Measurements from ENCODE around the gene SNCAIP. TPM values are rescaled to one million over a fixed set of nuclear protein-coding genes. Genes with fewer than 3 reads are reported as not detected.

The SNCAIP gene
- total RNA-seq, 1 donor from 2014 or later: 11.3 TPM

- Histone ChIP-seq H3K4me1 (no peaks in the 10 kb centered on the region), H3K27ac (no peak overlapping the region), H3K9me3 (no peaks in the 10 kb centered on the region), H3K4me3 (no peak overlapping the region), H3K27me3 (no peaks in the 10 kb centered on the region), H3K36me3 (no peaks in the 10 kb centered on the region)
- TF ChIP-seq, protein P1, sequence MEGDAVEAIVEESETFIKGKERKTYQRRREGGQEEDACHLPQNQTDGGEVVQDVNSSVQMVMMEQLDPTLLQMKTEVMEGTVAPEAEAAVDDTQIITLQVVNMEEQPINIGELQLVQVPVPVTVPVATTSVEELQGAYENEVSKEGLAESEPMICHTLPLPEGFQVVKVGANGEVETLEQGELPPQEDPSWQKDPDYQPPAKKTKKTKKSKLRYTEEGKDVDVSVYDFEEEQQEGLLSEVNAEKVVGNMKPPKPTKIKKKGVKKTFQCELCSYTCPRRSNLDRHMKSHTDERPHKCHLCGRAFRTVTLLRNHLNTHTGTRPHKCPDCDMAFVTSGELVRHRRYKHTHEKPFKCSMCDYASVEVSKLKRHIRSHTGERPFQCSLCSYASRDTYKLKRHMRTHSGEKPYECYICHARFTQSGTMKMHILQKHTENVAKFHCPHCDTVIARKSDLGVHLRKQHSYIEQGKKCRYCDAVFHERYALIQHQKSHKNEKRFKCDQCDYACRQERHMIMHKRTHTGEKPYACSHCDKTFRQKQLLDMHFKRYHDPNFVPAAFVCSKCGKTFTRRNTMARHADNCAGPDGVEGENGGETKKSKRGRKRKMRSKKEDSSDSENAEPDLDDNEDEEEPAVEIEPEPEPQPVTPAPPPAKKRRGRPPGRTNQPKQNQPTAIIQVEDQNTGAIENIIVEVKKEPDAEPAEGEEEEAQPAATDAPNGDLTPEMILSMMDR (IDR thresholded peaks at IDR 0.05): no peak
- TF ChIP-seq POLR2A (IDR thresholded peaks at IDR 0.05) (no peak), POLR2AphosphoS5 (IDR thresholded peaks at IDR 0.05; ENCODE audit: insufficient read depth in 1 of 2, low read depth in 1 of 2) (no peak)
- intact Hi-C loops (cut with DNase I): no loop called here
- no peak for DNase-seq (ENCODE audit: extremely low spot score in 2 of 2)
Observed at GRCh38 chr5:122304471-122305215, 7.4 kb upstream of the SNCAIP start.

DNA sequence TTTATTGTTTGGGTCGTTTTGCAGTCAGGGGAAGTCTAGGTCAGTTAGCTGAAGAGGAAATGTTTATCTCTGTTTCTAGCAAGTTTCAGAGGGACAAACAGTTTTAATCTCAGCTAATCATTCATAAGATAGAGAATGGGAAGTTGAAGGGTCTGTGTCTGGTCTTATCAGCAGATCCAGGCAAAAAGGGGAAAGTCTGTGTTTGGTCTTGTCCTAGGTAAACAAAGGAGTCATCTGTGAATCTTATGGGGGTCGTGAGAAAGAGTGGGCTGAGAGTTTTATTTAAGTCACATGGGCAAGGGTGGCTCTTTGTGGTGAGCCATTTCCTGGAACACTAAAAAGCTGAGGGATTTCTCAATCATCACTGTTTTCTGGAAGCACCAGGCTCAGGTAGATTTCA, 5.6 kb upstream of the SNCAIP start:
- Histone ChIP-seq H3K27ac (no peak overlapping the region), H3K4me1 (no peaks in the 10 kb centered on the region), H3K9me3 (no peaks in the 10 kb centered on the region), H3K27me3 (no peaks in the 10 kb centered on the region), H3K4me3 (no peak overlapping the region), H3K36me3 (no peaks in the 10 kb centered on the region)
- TF ChIP-seq POLR2AphosphoS5 (IDR thresholded peaks at IDR 0.05; ENCODE audit: insufficient read depth in 1 of 2, low read depth in 1 of 2): no peak
- TF ChIP-seq, protein P1 (IDR thresholded peaks at IDR 0.05): no peak
- TF ChIP-seq POLR2A (IDR thresholded peaks at IDR 0.05): no peak
- DNase-seq (ENCODE audit: extremely low spot score in 2 of 2): no peak
- intact Hi-C loops (cut with DNase I): no loop called here

DNA sequence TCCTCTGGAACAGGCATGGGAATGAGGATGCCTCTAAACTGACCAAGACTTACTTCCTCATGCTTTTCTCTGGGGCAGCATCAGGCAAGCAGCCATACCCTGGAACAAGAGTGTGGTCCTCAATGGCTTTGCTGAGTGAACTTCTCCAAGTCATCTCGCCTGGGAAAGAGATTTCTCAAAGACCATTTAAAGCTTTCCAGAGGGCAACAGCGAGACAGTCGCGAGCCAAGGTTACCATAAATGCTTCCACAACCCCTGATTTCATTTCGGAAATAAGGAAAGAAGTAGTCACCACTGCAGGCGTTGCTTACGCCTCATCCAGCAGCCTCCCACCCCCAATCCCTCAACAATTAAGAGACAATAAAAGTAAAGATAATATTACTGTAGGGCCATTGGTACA, 1.1 kb upstream of the SNCAIP start:
- H3K36me3 ChIP-seq: no peaks in the 10 kb centered on the region
- no peaks in the 10 kb centered on the region for H3K27me3 ChIP-seq
- H3K4me3 ChIP-seq: peak overlapping the region; percentile 69 to 81
- no peaks in the 10 kb centered on the region for H3K9me3 ChIP-seq
- H3K27ac ChIP-seq: peak overlapping the region; percentile 86
- intact Hi-C loops (cut with DNase I): no loop called here
- no peak for TF ChIP-seq POLR2AphosphoS5 (IDR thresholded peaks at IDR 0.05; ENCODE audit: insufficient read depth in 1 of 2, low read depth in 1 of 2)
- H3K4me1 ChIP-seq: peaks cover 17% of the 10 kb centered on the region
- DNase-seq (ENCODE audit: extremely low spot score in 2 of 2): no peak

DNA sequence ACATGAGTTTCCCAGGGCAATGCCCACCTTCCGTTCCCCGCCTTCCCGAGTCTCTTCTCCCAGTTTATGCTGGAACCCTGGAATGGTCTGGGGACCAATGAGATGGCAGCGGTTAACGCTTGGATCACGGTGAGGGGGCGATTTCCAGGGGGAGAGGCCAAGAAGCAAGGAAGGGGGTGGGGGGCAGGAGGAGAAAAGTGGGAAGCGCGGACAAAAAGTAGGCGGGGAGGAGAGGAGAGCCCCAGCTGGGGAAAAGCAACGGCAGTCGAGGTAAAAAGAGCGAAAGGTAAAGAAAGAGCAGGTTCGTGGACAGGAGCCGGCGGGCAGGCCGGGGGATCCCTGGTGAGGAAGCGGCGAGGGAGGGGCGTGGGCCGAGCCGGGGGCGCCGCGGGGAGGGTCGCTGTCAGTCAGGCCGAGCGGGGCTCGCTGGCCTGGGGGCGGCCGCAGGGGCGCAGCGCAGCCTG, 508 bp upstream of the SNCAIP start:
- TF ChIP-seq POLR2AphosphoS5 (IDR thresholded peaks at IDR 0.05; ENCODE audit: insufficient read depth in 1 of 2, low read depth in 1 of 2): no peak
- no peak for TF ChIP-seq POLR2A (IDR thresholded peaks at IDR 0.05)
- TF ChIP-seq, protein P1 (IDR thresholded peaks at IDR 0.05): no peak
- no peak for DNase-seq (ENCODE audit: extremely low spot score in 2 of 2)
- H3K4me3 ChIP-seq: peak overlapping the region; percentile 69 to 81
- no peaks in the 10 kb centered on the region for H3K27me3 ChIP-seq
- no peaks in the 10 kb centered on the region for H3K36me3 ChIP-seq
- peak overlapping the region; percentile 86 for H3K27ac ChIP-seq
- intact Hi-C loops (cut with DNase I): no loop called here
- H3K9me3 ChIP-seq: no peaks in the 10 kb centered on the region
- peaks cover 17% of the 10 kb centered on the region for H3K4me1 ChIP-seq

GRCh38 chr5:122312591-122313406, 762 bp downstream of the SNCAIP start:
- peaks cover 17% of the 10 kb centered on the region for H3K4me1 ChIP-seq
- no peak for DNase-seq (ENCODE audit: extremely low spot score in 2 of 2)

More at GRCh38 chr5:122312591-122313406, 762 bp downstream of the SNCAIP start:
- H3K9me3 ChIP-seq: no peaks in the 10 kb centered on the region
- no peaks in the 10 kb centered on the region for H3K36me3 ChIP-seq
- no peaks in the 10 kb centered on the region for H3K27me3 ChIP-seq
- H3K27ac ChIP-seq: peak overlapping the region; percentile 86
- H3K4me3 ChIP-seq: peak overlapping the region; percentile 69 to 81
- TF ChIP-seq POLR2AphosphoS5 (IDR thresholded peaks at IDR 0.05; ENCODE audit: insufficient read depth in 1 of 2, low read depth in 1 of 2) (peak in 1 of 2 donors; percentile 38), POLR2A (IDR thresholded peaks at IDR 0.05) (no peak)
- TF ChIP-seq, protein P1 (IDR thresholded peaks at IDR 0.05): peak in 1 of 3 experiments; percentile 7
- intact Hi-C loops (cut with DNase I): no loop called here
